Nephron (organoid): ENCODE results near the gene DIO1.

Source experiments
- H3K27ac Mint-ChIP-seq, 3 experiments: 2 replicates each; pipeline ENCODE4 v1.8.0; 2020; ENCODE audit warnings: mixed read lengths in 3 of 3, mild to moderate bottlenecking in 2 of 3, moderate library complexity in 1 of 3
- H3K27me3 Mint-ChIP-seq: 2 replicates; pipeline ENCODE4 v1.8.0; 2021; ENCODE audit warnings: low read depth, mild to moderate bottlenecking, moderate library complexity, mixed read lengths
- H3K36me3 Mint-ChIP-seq: 2 replicates; pipeline ENCODE4 v1.8.0; 2020; ENCODE audit warnings: low read depth, mixed read lengths
- H3K4me1 Mint-ChIP-seq: 2 replicates; pipeline ENCODE4 v1.8.0; 2020; ENCODE audit warnings: mixed read lengths
- H3K4me3 Mint-ChIP-seq, 3 experiments: 2 replicates each; pipeline ENCODE4 v1.8.0; 2020; ENCODE audit warnings: mild to moderate bottlenecking in 3 of 3, mixed read lengths in 3 of 3, moderate library complexity in 2 of 3
- H3K9me3 Mint-ChIP-seq: 2 replicates; pipeline ENCODE4 v1.8.0; 2020; ENCODE audit warnings: mixed read lengths
- CTCF ChIP-seq, 3 experiments: fragments of 200-600 bp; sonication (generic); IDR thresholded peaks; one replicate each; pipeline ENCODE4 v1.5.0; 2021; ENCODE audit warnings: antibody characterized with exemption in 3 of 3; ENCODE audit not compliant: unreplicated experiment in 3 of 3

DIO1 gene

GRCh38 chr1:53959664-53960250, 65.8 kb downstream of the DIO1 start:
- TF ChIP-seq CTCF (IDR thresholded peaks at IDR 0.05; ENCODE audit: unreplicated experiment in 3 of 3): peak; percentile 31 to 47 (median 44)
- H3K27me3 Mint-ChIP-seq: no peaks in the 10 kb centered on the region
- peaks cover 22% of the 10 kb centered on the region for H3K4me1 Mint-ChIP-seq
- no peaks in the 10 kb centered on the region for H3K9me3 Mint-ChIP-seq
- no peak overlapping the region for H3K27ac Mint-ChIP-seq
- H3K4me3 Mint-ChIP-seq: no peak overlapping the region
- H3K36me3 Mint-ChIP-seq: peaks cover 55% of the 10 kb centered on the region
